ENCODE results near the gene SYNE2.

- TF ChIP-seq, protein P1, sequence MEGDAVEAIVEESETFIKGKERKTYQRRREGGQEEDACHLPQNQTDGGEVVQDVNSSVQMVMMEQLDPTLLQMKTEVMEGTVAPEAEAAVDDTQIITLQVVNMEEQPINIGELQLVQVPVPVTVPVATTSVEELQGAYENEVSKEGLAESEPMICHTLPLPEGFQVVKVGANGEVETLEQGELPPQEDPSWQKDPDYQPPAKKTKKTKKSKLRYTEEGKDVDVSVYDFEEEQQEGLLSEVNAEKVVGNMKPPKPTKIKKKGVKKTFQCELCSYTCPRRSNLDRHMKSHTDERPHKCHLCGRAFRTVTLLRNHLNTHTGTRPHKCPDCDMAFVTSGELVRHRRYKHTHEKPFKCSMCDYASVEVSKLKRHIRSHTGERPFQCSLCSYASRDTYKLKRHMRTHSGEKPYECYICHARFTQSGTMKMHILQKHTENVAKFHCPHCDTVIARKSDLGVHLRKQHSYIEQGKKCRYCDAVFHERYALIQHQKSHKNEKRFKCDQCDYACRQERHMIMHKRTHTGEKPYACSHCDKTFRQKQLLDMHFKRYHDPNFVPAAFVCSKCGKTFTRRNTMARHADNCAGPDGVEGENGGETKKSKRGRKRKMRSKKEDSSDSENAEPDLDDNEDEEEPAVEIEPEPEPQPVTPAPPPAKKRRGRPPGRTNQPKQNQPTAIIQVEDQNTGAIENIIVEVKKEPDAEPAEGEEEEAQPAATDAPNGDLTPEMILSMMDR (IDR thresholded peaks at IDR 0.05; ENCODE audit: insufficient read depth, low read length), result no peak
- no peak for TF ChIP-seq POLR2AphosphoS5 (IDR thresholded peaks at IDR 0.05; ENCODE audit: low read depth)
- no peak for TF ChIP-seq GABPA (IDR thresholded peaks at IDR 0.05; ENCODE audit: low read depth)
Measured at GRCh38 chr14:64098120-64098519, 245.3 kb downstream of the SYNE2 start.

Data from HL-60 (cell line).